Dendritic cell treated with granulocyte-macrophage colony-stimulating factor and Interleukin-4, amounts not matched to agents 40 ng/mL and 50 ng/mL, for 4 days (primary cell): ENCODE measurements around the gene UBE2H.

Experiments
- H3K27ac Mint-ChIP-seq: one replicate; pipeline ENCODE4 v1.8.0; 2022; ENCODE audit warnings: mild to moderate bottlenecking, mixed read lengths
- H3K27me3 Mint-ChIP-seq: one replicate; pipeline ENCODE4 v1.8.0; 2022; ENCODE audit warnings: mild to moderate bottlenecking, mixed read lengths
- H3K36me3 Mint-ChIP-seq: one replicate; pipeline ENCODE4 v1.8.0; 2022; ENCODE audit warnings: low read depth, mixed read lengths
- H3K4me1 Mint-ChIP-seq: one replicate; pipeline ENCODE4 v1.8.0; 2022; ENCODE audit warnings: low read depth, mixed read lengths
- H3K4me3 Mint-ChIP-seq: one replicate; pipeline ENCODE4 v1.8.0; 2022; ENCODE audit warnings: mild to moderate bottlenecking, moderate library complexity, mixed read lengths
- H3K9me3 Mint-ChIP-seq: one replicate; pipeline ENCODE4 v1.8.0; 2022; ENCODE audit warnings: mixed read lengths
- intact Hi-C: fragments of 100-400 bp; cut with micrococcal nuclease; formaldehyde crosslinking; loops from one replicate; pipeline ENCODE4 v1.15.0; 2022

The UBE2H gene

DNA sequence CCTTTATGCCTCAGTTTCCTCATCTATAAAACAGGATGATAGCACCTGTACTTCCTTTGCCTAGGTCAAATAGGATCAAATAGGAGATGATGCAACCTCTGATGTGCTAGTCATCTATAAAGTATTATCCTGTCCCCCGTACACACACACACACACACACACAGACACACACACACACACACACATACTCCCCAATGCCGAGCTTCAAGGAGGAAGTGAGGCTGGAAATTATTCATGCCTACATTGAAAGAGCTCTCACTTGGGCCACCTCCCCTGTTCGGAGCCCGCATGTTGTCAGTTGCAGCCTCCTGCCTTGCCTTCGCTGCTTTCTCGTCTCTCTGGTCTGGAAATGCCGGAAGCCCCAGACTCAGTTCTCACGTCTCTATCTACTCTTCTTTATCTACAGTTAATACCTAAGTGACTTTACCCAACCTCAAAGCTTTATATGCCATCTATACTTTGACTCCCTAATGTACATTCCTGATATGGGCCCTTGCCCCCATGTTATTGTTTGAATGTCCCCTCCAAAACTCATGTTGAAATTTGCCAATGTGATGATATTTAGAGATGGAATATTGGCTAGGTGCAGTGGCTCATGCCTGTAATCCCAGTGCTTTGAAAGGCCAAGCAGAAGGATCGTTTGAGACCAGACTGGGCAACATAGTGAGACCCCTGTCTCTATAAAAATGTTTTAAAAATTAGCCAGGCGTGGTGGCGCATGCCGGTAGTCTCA lies 6.9 kb upstream of the UBE2H start:
- Mint-ChIP-seq H3K4me3 (no peak overlapping the region), H3K27me3 (peaks cover 10% of the 10 kb centered on the region), H3K4me1 (peaks cover 19% of the 10 kb centered on the region), H3K27ac (no peak overlapping the region), H3K36me3 (no peaks in the 10 kb centered on the region), H3K9me3 (no peaks in the 10 kb centered on the region)
- intact Hi-C loops, result loop anchor here (10.0 kb wide), 1 partner anchor 345 kb away; the partner anchor contains the start of gene NRF1

DNA sequence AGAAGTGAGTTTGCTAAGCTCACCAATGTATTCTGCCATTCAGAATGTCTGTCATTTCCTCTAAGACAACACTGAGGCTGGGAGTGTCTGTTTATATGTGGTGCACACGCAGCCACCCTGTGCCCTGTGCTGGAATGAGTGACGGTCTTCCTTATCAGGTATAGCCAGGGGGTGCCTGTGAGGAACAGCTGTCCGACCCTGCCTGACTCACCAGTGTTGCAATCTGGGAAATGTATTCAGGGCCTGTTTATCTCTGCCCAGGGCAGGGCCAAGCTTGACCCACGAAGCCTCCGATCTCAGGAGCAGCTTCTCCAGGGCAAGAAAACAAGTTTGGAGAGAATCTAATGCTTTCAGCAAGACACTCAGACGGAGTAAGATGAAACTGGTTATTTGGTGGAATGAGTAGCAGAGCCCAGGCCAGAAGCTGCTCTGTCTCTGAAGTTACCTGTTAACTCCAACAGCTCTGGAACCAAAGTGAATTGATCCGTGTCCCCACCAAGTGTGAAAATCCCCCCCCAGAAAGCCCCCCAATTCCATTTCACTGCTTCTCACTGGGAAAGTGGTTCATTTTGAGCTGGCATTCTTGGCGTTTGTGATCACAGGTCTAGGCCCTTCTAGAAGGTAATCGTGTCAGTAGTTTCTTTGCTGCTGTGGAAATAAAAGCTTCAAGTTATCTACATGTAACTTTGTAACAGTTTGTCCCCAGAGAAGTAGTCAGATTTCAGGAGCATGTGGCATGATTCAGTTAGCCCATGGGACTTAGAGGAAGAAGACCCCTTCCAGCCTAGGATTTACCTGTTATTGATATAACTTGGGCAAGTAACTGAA lies 6.1 kb upstream of the UBE2H start:
- intact Hi-C loops, result loop anchor here (10.0 kb wide), 1 partner anchor 344 kb away; the partner anchor contains the start of gene NRF1
- H3K27ac Mint-ChIP-seq, result peak overlapping the region; percentile 14

DNA sequence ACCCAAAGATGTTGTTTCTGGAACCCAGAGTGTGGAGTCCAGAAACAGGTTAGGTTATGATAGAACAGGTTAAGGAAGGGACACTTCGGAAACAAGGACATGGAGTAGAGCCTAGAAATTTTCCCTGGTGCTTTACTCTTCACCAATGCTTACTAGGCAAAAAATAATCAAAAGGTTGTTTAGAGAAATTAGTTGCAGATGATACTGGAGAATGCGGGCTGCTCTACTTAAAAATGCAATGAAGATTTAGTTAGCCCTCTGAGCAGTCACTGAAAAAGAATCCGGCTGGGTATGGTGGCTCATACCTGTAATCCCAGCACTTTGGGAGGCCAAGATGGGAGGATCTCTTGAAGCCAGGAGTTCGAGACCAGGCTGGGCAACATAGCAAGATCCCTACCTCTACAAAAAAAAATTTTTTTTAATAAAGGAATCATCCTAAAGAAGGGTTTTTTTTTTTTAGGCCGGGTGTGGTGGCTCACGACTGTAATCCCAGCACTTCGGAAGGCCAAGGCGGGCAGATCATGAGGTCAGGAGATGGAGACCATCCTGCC lies 3.3 kb upstream of the UBE2H start:
- intact Hi-C loops, result loop anchor here (10.0 kb wide), 1 partner anchor 341 kb away; the partner anchor contains the start of gene NRF1
- no peaks in the 10 kb centered on the region for H3K9me3 Mint-ChIP-seq
- no peak overlapping the region for H3K4me3 Mint-ChIP-seq
- peaks cover 17% of the 10 kb centered on the region for H3K36me3 Mint-ChIP-seq
- peaks cover 10% of the 10 kb centered on the region for H3K27me3 Mint-ChIP-seq
- H3K27ac Mint-ChIP-seq, result no peak overlapping the region
- H3K4me1 Mint-ChIP-seq, result peaks cover 19% of the 10 kb centered on the region

More for the DNA sequence above, 6.1 kb upstream of the UBE2H start:
- H3K36me3 Mint-ChIP-seq, result no peaks in the 10 kb centered on the region
- H3K9me3 Mint-ChIP-seq, result no peaks in the 10 kb centered on the region
- H3K4me1 Mint-ChIP-seq, result peaks cover 19% of the 10 kb centered on the region
- H3K4me3 Mint-ChIP-seq, result no peak overlapping the region
- peaks cover 10% of the 10 kb centered on the region for H3K27me3 Mint-ChIP-seq

DNA sequence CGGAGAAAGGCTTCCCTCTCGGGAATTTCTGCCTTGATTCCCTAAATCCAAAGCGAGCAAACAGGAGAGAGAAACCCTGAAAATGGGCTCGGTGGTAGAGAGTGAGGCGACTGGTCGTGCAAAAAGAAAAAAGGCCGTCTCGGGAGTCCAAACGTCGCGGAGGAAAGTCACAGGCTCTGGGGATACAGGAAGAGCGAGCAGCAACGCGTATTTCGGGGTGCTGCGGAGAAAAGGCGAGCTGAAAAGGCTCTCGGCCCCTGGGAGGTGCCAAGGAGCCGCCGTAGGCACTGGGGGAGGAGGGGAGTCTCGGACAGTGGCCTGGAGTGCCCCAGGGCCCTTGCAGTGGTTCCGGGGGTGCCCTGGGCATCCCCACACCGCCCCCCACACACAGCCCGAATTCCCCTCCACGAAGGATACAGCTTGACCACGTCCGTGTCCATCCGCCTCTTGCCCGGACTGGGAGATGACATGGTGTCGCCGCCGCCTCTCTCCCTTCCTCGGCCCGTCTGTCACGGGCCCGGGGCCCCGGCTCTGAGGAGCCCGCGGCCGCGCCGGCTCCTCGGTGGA lies 591 bp downstream of the UBE2H start:
- H3K36me3 Mint-ChIP-seq, result peaks cover 17% of the 10 kb centered on the region
- no peak overlapping the region for H3K27ac Mint-ChIP-seq
- no peaks in the 10 kb centered on the region for H3K9me3 Mint-ChIP-seq
- peaks cover 3% of the 10 kb centered on the region for H3K27me3 Mint-ChIP-seq
- intact Hi-C loops, result loop anchor here (10.0 kb wide), 1 partner anchor 337 kb away; the partner anchor contains the start of gene NRF1
- H3K4me1 Mint-ChIP-seq, result peaks cover 7% of the 10 kb centered on the region
- H3K4me3 Mint-ChIP-seq, result no peak overlapping the region

DNA sequence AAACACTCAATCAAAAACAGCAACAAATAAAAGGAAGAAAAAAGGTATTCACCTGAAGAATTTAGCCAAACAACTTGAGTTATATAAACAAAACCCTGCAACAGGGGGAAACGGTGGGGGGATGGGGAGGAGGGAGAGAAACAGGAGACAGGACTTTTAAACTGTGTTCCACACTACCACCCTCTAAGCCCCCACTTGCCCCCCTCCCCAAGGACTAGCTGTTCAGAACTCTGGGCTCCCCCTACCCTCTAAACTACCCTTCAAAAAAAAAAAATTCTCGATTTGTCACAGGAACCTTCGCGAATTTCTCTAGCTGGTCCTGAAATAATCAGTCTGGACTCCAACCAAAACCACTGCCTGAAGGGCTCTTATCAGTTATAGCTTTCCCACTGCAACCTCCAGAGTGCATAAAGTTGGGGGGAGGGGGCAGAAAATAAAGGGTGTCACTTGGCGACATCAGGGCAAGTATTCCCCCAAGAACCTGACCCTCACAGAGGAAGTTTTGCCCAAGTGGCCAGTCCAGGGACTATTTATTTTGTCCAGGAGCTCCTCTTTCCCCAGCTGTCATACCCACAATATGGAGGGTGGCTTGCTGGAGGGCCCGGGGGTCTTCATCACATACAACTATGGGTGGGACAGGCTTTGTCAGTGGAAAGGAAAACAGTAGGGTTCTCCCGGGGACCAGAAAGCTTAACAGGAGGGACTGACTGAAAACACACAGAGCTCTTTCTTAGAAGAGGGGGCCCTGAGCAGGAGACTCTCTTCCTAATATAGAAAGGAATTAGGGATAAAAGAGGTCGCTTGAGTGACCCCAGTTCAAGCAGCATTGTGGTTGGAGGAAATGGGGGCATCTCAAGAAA lies 1.3 kb downstream of the UBE2H start:
- H3K36me3 Mint-ChIP-seq, result peaks cover 17% of the 10 kb centered on the region
- H3K4me3 Mint-ChIP-seq, result no peak overlapping the region
- intact Hi-C loops, result loop anchor here (10.0 kb wide), 1 partner anchor 337 kb away; the partner anchor contains the start of gene NRF1
- H3K27ac Mint-ChIP-seq, result no peak overlapping the region
- no peaks in the 10 kb centered on the region for H3K9me3 Mint-ChIP-seq
- H3K27me3 Mint-ChIP-seq, result no peaks in the 10 kb centered on the region
- peaks cover 8% of the 10 kb centered on the region for H3K4me1 Mint-ChIP-seq

DNA sequence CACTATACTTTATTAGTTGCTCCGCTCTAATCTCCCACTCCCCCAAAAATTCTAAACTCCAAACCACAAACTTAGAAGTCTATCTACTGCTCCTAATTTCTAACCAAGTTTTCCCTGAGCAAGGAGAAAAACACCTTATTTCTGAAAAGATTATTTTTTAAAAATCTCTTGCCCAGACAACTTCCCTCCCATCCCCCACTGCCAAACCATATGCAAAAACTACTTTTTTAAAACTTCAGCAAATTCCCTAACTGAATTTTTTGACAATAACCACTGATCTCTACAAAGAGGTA lies 1.9 kb downstream of the UBE2H start:
- intact Hi-C loops, result loop anchor here (10.0 kb wide), 1 partner anchor 336 kb away; the partner anchor contains the start of gene NRF1
- Mint-ChIP-seq H3K9me3 (no peaks in the 10 kb centered on the region), H3K27ac (no peak overlapping the region), H3K36me3 (peaks cover 17% of the 10 kb centered on the region), H3K27me3 (no peaks in the 10 kb centered on the region), H3K4me3 (no peak overlapping the region), H3K4me1 (peaks cover 8% of the 10 kb centered on the region)

DNA sequence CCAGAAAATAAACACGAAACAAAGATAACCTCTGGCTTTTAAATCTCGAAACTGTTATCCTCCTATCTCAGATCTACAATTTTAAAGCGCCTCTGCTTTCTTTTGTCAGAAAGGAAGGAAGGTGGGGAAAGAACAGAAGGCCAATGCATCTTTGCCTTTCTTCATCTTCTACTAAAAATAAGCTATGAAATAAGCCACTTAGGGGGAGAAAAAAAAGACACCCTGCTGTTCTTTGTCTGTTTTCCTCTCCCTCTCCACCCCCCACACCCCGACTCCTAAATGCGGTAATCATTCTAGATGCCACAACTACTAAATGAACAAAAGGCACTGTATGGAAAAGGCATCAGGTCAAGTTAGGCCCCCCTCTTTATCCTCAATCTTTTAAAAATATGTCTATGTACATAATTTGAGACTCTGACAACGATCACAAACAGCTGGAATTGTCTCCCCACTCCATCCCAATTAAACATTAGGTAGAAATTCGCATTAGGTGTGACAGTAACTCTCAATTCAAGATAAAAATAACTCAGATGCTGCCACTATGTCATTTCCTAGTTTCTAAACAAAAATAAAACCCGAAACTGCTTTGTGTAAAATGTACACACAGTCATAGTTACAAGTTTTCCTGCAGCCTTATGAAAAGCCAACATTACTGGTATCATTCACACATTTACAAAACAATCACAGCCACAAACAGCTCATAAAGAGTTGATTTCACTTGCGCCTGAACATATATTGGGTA lies 2.4 kb downstream of the UBE2H start:
- peaks cover 8% of the 10 kb centered on the region for H3K4me1 Mint-ChIP-seq
- H3K36me3 Mint-ChIP-seq, result peaks cover 17% of the 10 kb centered on the region
- H3K27me3 Mint-ChIP-seq, result no peaks in the 10 kb centered on the region
- intact Hi-C loops, result loop anchor here (10.0 kb wide), 1 partner anchor 336 kb away; the partner anchor contains the start of gene NRF1
- no peak overlapping the region for H3K27ac Mint-ChIP-seq
- no peaks in the 10 kb centered on the region for H3K9me3 Mint-ChIP-seq
- H3K4me3 Mint-ChIP-seq, result no peak overlapping the region

DNA sequence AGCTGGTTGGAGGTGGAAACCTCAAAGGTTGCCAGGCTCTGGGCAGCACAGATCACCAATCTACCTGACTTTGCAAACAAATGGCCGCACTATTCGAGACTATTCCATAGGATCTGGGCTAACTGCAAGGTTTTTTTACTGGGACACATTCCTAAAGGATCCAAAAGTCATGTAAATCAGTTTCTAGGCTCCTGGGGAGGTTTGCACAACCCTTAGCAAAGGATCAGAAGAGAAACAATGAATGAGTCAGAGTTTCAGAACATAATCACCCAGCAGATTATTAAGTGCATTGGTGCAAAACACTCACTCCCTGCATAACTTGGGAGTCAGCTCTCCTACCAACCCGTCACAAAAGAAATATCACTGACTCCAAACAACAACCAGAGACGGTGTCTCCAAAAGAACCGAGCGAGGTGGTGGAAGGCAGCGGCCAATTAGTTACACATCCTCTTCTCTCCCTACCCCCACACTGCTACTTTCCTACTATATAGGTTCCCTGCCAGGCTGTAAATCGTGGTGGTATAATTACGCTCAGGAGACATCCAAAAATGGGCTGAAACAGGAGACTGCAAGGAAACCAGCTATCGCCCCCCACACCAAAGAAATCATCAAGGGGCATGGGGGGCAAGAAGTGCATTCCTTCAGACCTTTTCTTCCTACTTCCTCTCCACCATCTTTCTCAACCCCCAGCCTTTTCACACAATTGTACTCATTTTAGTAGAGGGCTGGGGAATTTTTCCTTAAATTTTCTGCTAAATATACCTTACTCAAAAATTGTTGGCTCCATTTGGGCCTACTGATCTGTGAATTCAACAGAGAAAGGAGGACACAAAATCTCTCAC lies 3.2 kb downstream of the UBE2H start:
- intact Hi-C loops, result loop anchor here (10.0 kb wide), 1 partner anchor 335 kb away; the partner anchor contains the start of gene NRF1
- Mint-ChIP-seq H3K36me3 (peaks cover 21% of the 10 kb centered on the region), H3K27me3 (no peaks in the 10 kb centered on the region), H3K27ac (no peak overlapping the region), H3K9me3 (no peaks in the 10 kb centered on the region), H3K4me1 (peaks cover 8% of the 10 kb centered on the region), H3K4me3 (no peak overlapping the region)

DNA sequence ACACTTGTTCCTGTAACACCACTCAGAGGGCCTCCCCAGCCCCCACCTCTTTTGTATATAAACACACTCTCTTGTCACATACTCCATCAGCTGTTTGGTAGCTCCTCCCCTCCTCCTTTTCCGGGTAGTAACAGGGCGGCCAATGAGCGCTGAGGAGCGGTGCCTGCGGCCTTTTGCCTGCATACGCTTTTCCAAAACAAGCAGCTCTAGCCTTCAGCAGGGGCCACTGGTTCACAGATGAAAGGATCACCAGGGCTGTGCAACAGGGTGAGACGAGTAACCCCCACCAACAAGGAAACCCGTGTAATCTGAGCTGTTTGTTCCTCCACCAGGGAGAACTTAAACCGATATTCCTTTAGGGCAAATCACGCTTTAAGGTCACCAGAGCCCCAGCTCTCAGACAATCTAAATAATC lies 3.9 kb downstream of the UBE2H start:
- Mint-ChIP-seq H3K4me1 (peaks cover 8% of the 10 kb centered on the region), H3K9me3 (no peaks in the 10 kb centered on the region), H3K4me3 (no peak overlapping the region), H3K36me3 (peaks cover 28% of the 10 kb centered on the region), H3K27me3 (no peaks in the 10 kb centered on the region), H3K27ac (no peak overlapping the region)
- intact Hi-C loops, result no loop called here

DNA sequence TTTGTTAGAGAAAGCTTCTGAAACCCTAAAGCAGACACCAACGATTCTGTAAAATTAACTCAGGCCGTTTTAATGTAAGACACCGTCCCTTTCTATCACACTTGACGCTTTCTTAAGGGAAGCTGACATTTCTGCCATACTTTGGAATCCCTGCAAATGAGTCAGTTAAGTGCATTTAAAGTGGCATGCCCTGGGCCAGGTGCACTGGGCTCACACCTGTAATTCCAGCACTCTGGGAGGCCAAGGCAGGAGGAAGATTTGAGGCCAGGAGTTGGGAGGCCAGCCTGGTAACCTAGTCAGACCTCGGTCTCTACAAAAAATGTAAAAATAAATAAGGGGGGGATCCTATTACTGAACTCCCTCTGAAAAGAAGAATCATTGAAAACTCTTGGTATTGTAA lies 4.4 kb downstream of the UBE2H start:
- Mint-ChIP-seq H3K4me3 (no peak overlapping the region), H3K4me1 (peaks cover 8% of the 10 kb centered on the region), H3K36me3 (peaks cover 33% of the 10 kb centered on the region), H3K27ac (no peak overlapping the region), H3K27me3 (no peaks in the 10 kb centered on the region), H3K9me3 (no peaks in the 10 kb centered on the region)
- intact Hi-C loops, result no loop called here

DNA sequence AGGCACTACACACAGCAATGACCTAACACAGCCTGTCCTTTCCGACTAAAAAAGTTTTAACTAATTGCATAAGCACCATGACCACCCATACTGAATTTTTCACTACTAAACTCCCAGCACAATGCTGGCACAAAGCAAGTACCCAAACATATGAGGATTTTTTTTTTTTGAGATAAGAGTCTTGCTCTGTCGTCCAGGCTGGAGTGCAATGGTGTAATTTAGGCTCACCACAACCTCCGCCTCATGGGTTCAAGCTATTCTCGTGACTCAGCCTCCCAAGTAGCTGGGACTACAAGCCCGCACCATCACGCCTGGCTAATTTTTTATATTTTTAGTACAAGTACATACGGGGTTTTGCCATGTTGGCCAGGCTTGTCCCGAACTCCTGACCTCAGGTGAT lies 5.1 kb downstream of the UBE2H start:
- Mint-ChIP-seq H3K4me3 (no peak overlapping the region), H3K9me3 (no peaks in the 10 kb centered on the region), H3K27ac (no peak overlapping the region), H3K36me3 (peaks cover 35% of the 10 kb centered on the region), H3K27me3 (no peaks in the 10 kb centered on the region), H3K4me1 (peaks cover 8% of the 10 kb centered on the region)
- intact Hi-C loops, result no loop called here

DNA sequence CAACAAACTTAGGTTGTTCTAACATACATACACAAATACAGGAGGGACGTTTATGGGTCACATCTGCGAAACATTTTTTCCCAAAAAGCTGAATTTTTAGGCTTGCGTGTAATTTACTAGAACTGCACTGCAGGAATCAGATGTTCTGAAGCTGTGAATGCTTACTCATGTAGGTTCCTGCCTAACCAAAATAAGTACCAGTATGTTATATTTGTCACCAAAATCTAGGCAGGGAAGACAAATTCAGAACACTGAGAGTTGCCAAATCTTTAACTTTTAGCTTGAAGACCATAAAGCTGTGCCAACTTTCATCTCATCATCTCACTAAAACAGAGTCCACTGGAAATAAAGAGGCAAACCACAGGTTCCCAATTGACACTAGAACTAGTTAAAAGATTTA lies 5.7 kb downstream of the UBE2H start:
- H3K36me3 Mint-ChIP-seq, result peaks cover 35% of the 10 kb centered on the region
- no peaks in the 10 kb centered on the region for H3K27me3 Mint-ChIP-seq
- H3K4me3 Mint-ChIP-seq, result no peak overlapping the region
- no peak overlapping the region for H3K27ac Mint-ChIP-seq
- no peaks in the 10 kb centered on the region for H3K9me3 Mint-ChIP-seq
- intact Hi-C loops, result no loop called here
- peaks cover 8% of the 10 kb centered on the region for H3K4me1 Mint-ChIP-seq
